ENCODE measurements around the gene CORO2B. TPM values are rescaled to one million over a fixed set of nuclear protein-coding genes. Genes with fewer than 3 reads are reported as not detected.

Gene CORO2B
- polyA plus RNA-seq, 3 donors, result 0.03 TPM; not detected in 2

GRCh38 chr15:68602459-68603215 lies 23.8 kb downstream of the CORO2B start:
- no peak overlapping the region for H3K4me3 Mint-ChIP-seq
- intact Hi-C loops (cut with micrococcal nuclease), result no loop called here
- H3K79me2 ChIP-seq (ENCODE audit: insufficient read depth, low read length), result no peaks in the 10 kb centered on the region
- TF ChIP-seq, protein P1, sequence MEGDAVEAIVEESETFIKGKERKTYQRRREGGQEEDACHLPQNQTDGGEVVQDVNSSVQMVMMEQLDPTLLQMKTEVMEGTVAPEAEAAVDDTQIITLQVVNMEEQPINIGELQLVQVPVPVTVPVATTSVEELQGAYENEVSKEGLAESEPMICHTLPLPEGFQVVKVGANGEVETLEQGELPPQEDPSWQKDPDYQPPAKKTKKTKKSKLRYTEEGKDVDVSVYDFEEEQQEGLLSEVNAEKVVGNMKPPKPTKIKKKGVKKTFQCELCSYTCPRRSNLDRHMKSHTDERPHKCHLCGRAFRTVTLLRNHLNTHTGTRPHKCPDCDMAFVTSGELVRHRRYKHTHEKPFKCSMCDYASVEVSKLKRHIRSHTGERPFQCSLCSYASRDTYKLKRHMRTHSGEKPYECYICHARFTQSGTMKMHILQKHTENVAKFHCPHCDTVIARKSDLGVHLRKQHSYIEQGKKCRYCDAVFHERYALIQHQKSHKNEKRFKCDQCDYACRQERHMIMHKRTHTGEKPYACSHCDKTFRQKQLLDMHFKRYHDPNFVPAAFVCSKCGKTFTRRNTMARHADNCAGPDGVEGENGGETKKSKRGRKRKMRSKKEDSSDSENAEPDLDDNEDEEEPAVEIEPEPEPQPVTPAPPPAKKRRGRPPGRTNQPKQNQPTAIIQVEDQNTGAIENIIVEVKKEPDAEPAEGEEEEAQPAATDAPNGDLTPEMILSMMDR (IDR thresholded peaks at IDR 0.05), result no peak
- DNase-seq, result no peak
- H3K27me3 Mint-ChIP-seq (ENCODE audit: low read depth in 3 of 3), result peaks cover 0 to 5% (median 4%) of the 10 kb centered on the region in 3 donors
- H3K4me1 ChIP-seq (ENCODE audit: control insufficient read depth in 1 of 2, insufficient read depth in 2 of 2, low read length in 2 of 2), result peaks cover 0 to 3% of the 10 kb centered on the region in 2 donors
- peaks cover 5 to 10% (median 9%) of the 10 kb centered on the region in 7 donors for H3K9me3 Mint-ChIP-seq
- H3K27ac Mint-ChIP-seq, result no peak overlapping the region
- no peaks in the 10 kb centered on the region for H3K36me3 ChIP-seq (replicated peaks in 1 of 2; ENCODE audit: control insufficient read depth in 1 of 2, insufficient read depth in 2 of 2, low read length in 2 of 2)
- no peaks in the 10 kb centered on the region for H3K27me3 ChIP-seq (ENCODE audit: control insufficient read depth in 2 of 2, insufficient read depth in 2 of 2, low read length in 2 of 2)
- no peak overlapping the region for H3K4me2 ChIP-seq (replicated peaks; ENCODE audit: extremely low read depth, low read length, poor library complexity, severe bottlenecking)
- no peaks in the 10 kb centered on the region for H4K20me1 ChIP-seq (ENCODE audit: insufficient read depth, low read length)
- no peak overlapping the region for H3K27ac ChIP-seq (ENCODE audit: low read depth in 1 of 2, low read length in 2 of 2)
- H3K4me3 ChIP-seq (replicated peaks in 1 of 3; ENCODE audit: low read depth in 2 of 3, low read length in 3 of 3), result no peak overlapping the region
- H3K9ac ChIP-seq (ENCODE audit: insufficient read depth, low read length, poor library complexity, severe bottlenecking), result no peak overlapping the region
- WGBS (ENCODE audit: insufficient coverage), result 81% methylated on average over 7 of the region's 11 CpGs
- H3K9me3 ChIP-seq (replicated peaks in 1 of 2; ENCODE audit: control insufficient read depth in 1 of 2, insufficient read depth in 1 of 2, low read length in 2 of 2), result peaks cover 6 to 10% of the 10 kb centered on the region in 2 donors
- peaks cover 7% of the 10 kb centered on the region for H3K4me1 Mint-ChIP-seq
- no peak overlapping the region for H2AFZ ChIP-seq (ENCODE audit: insufficient read depth, low read depth, low read length, poor library complexity, severe bottlenecking)
- no peaks in the 10 kb centered on the region for H3K36me3 Mint-ChIP-seq

GRCh38 chr15:68603216-68603595 lies 24.4 kb downstream of the CORO2B start:
- Mint-ChIP-seq H3K4me1 (peaks cover 2% of the 10 kb centered on the region), H3K36me3 (no peaks in the 10 kb centered on the region), H3K27me3 (ENCODE audit: low read depth in 3 of 3) (peaks cover 0 to 3% (median 2%) of the 10 kb centered on the region in 3 donors), H3K4me3 (no peak overlapping the region), H3K9me3 (peaks cover 5 to 11% (median 9%) of the 10 kb centered on the region in 7 donors), H3K27ac (no peak overlapping the region)
- Histone ChIP-seq H3K9ac (ENCODE audit: insufficient read depth, low read length, poor library complexity, severe bottlenecking) (no peak overlapping the region), H3K36me3 (replicated peaks in 1 of 2; ENCODE audit: control insufficient read depth in 1 of 2, insufficient read depth in 2 of 2, low read length in 2 of 2) (no peaks in the 10 kb centered on the region), H3K4me1 (ENCODE audit: control insufficient read depth in 1 of 2, insufficient read depth in 2 of 2, low read length in 2 of 2) (peaks cover 0 to under 1% of the 10 kb centered on the region in 2 donors), H3K79me2 (ENCODE audit: insufficient read depth, low read length) (no peaks in the 10 kb centered on the region), H3K27ac (ENCODE audit: low read depth in 1 of 2, low read length in 2 of 2) (no peak overlapping the region), H3K9me3 (replicated peaks in 1 of 2; ENCODE audit: control insufficient read depth in 1 of 2, insufficient read depth in 1 of 2, low read length in 2 of 2) (peaks cover 6 to 10% of the 10 kb centered on the region in 2 donors), H3K27me3 (ENCODE audit: control insufficient read depth in 2 of 2, insufficient read depth in 2 of 2, low read length in 2 of 2) (no peaks in the 10 kb centered on the region), H2AFZ (ENCODE audit: insufficient read depth, low read depth, low read length, poor library complexity, severe bottlenecking) (no peak overlapping the region), H3K4me2 (replicated peaks; ENCODE audit: extremely low read depth, low read length, poor library complexity, severe bottlenecking) (no peak overlapping the region), H4K20me1 (ENCODE audit: insufficient read depth, low read length) (no peaks in the 10 kb centered on the region), H3K4me3 (replicated peaks in 1 of 3; ENCODE audit: low read depth in 2 of 3, low read length in 3 of 3) (no peak overlapping the region)
- intact Hi-C loops (cut with micrococcal nuclease), result no loop called here
- WGBS (ENCODE audit: insufficient coverage), result no CpG with 5 or more reads among the region's 5 CpGs
- no peak for DNase-seq
- TF ChIP-seq, protein P1 (IDR thresholded peaks at IDR 0.05), result no peak

All from CD14-positive monocyte (primary cell).